Right lobe of liver (tissue), 6 donors: ENCODE measurements around the gene LCN9. TPM values are rescaled to one million over a fixed set of nuclear protein-coding genes. Genes with fewer than 3 reads are reported as not detected.

ENCODE experiments used
- ATAC-seq, 4 donors: fragments of 200-7000 bp; cut with Tn5 transposase; one replicate each; pipeline ENCODE4 v1.9.1; 2020; ENCODE audit warnings: mild to moderate bottlenecking in 4 of 4, moderate library complexity in 4 of 4
- DNase-seq, 3 donors: peaks; one replicate each; pipeline ENCODE4 v3.0.0-alpha.2; 2020
- H3K27ac ChIP-seq, 3 donors: fragments of 200-600 bp; one replicate each; pipeline ENCODE4 v1.8.0; 2022
- H3K27me3 ChIP-seq, 2 donors: fragments of 200-600 bp; one replicate each; pipeline ENCODE4 v1.8.0; 2022
- H3K36me3 ChIP-seq, 4 donors: fragments of 200-600 bp; sonication (generic) in 1 of 4; one replicate each; pipeline versions ENCODE4 v1.5.1 to v1.8.0; 2017 to 2022; ENCODE audit warnings: control low read depth in 1 of 4
- H3K4me1 ChIP-seq, 4 donors: fragments of 200-600 bp; sonication (generic) in 1 of 4; one replicate each; pipeline versions ENCODE4 v1.5.1 to v1.8.0; 2017 to 2022; ENCODE audit warnings: control low read depth in 1 of 4
- H3K4me3 ChIP-seq, 3 donors: fragments of 200-600 bp; one replicate each; pipeline ENCODE4 v1.8.0; 2022
- H3K9me3 ChIP-seq, 4 donors: fragments of 200-600 bp; sonication (generic) in 1 of 4; one replicate each; pipeline versions ENCODE4 v1.5.1 to v1.8.0; 2017 to 2022; ENCODE audit warnings: control low read depth in 1 of 4
- POLR2A ChIP-seq: fragments of 450-650 bp; IDR thresholded peaks from one replicate; pipeline ENCODE4 v1.6.1; 2017; ENCODE audit warnings: antibody characterized with exemption, mild to moderate bottlenecking
- WGBS: methylation state at CpG from one replicate; pipeline ENCODE4 v1.1.6; 2018; ENCODE audit warnings: low coverage, low lambda C conversion rate; ENCODE audit not compliant: insufficient coverage; ENCODE audit errors: missing lambda C conversion rate; 5-methylcytosine and 5-hydroxymethylcytosine counted together
- intact Hi-C, 2 donors: fragments of 100-400 bp; cut with DNase I; formaldehyde crosslinking; loops; one replicate each; pipeline versions ENCODE4 v1.11.2 to v1.14.1; 2022
- long read RNA-seq: library from polyadenylated mRNA; unstranded; transcript quantifications from one replicate; pipeline ENCODE4 v2.0.0, GENCODE V29; 2019
- total RNA-seq, 6 experiments: library from RNA; depleted of rRNA in 2 of 6; stranded (reverse); fragments of >200 nt in 2 of 6; fragmentation: NEBNext Ultra II Directional in 3 of 6; extraction: Animal tissue kit (Norgen Biotek cat#: 25700) in 3 of 6; gene quantifications; one replicate each; pipeline versions ENCODE4 v1.1.0 to v1.2.4, GENCODE V29; 2016 to 2023
- TF ChIP-seq, protein P1 (sequence below), 4 donors: fragments of 200-600 bp in 3 of 4; fragments of 450-650 bp in 1 of 4; IDR thresholded peaks; one replicate each; pipeline versions ENCODE4 v1.5.1 to v1.8.0; 2016 to 2022; ENCODE audit warnings: antibody characterized with exemption in 4 of 4, mild to moderate bottlenecking in 2 of 4
- donor health status: DM: no; HTN: yes; CAD: no.
- donor health status: DM: no; HTN: no; CAD: no.
- donor health status: DM: no; HTN: no; CAD: no.
- donor health status: DM: no; HTN: yes; CAD: no.
- donor health status: DM: no; HTN: yes; CAD: no.

LCN9 gene, protein sequence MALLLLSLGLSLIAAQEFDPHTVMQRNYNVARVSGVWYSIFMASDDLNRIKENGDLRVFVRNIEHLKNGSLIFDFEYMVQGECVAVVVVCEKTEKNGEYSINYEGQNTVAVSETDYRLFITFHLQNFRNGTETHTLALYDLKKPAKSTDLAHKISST
- not detected for total RNA-seq
- long read RNA-seq, result 0 reads

DNA sequence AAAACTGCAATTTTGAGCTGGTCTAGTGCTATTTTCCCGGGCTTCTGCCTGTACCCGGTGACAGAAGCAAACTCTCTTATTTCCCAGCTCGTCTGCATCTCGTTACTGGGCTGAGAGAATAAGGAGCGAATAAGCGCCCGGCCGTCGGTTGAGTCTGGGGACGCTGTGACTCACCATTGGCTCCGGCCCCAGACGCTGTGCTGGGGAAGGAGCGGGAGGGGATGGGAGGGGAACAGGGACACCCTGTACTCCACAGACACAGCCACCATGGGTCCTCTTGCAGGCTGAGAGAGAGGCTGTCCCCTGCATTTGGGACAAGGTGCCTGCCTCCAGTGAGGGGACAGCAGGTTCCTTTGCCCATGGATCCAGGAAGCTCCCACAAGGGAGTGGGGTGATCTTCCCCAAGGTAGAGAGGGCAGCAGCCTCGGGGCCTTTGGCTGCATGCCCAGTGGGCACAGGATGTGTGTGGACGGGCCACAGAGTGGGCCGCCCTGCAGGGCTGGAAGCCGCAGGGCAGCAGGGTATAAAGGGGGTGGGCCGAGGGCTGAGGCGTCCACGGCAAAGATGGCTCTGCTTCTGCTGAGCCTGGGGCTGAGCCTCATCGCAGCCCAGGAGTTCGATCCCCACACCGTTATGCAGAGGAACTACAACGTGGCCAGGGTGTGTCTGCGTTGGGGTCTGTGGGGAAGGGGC is at the start of gene LCN9:
LCN9 (plus strand) TSS at position 552 of the 693 bp plus-strand sequence; CDS start at position 565, 13 bp downstream.
- Histone ChIP-seq H3K36me3 (no peaks in the 10 kb centered on the region), H3K9me3 (no peaks in the 10 kb centered on the region), H3K27me3 (no peaks in the 10 kb centered on the region), H3K4me3 (no peak within 1 kb of the TSS), H3K27ac (no peak within 1 kb of the TSS), H3K4me1 (no peaks in the 10 kb centered on the region)
- ATAC-seq (no peak), DNase-seq (no peak)
- intact Hi-C loops, result no loop called here
- WGBS, result 55% methylated on average over 13 of the region's 25 CpGs
- TF ChIP-seq, protein P1, sequence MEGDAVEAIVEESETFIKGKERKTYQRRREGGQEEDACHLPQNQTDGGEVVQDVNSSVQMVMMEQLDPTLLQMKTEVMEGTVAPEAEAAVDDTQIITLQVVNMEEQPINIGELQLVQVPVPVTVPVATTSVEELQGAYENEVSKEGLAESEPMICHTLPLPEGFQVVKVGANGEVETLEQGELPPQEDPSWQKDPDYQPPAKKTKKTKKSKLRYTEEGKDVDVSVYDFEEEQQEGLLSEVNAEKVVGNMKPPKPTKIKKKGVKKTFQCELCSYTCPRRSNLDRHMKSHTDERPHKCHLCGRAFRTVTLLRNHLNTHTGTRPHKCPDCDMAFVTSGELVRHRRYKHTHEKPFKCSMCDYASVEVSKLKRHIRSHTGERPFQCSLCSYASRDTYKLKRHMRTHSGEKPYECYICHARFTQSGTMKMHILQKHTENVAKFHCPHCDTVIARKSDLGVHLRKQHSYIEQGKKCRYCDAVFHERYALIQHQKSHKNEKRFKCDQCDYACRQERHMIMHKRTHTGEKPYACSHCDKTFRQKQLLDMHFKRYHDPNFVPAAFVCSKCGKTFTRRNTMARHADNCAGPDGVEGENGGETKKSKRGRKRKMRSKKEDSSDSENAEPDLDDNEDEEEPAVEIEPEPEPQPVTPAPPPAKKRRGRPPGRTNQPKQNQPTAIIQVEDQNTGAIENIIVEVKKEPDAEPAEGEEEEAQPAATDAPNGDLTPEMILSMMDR (IDR thresholded peaks at IDR 0.05), result no peak
- TF ChIP-seq POLR2A, result no peak

DNA sequence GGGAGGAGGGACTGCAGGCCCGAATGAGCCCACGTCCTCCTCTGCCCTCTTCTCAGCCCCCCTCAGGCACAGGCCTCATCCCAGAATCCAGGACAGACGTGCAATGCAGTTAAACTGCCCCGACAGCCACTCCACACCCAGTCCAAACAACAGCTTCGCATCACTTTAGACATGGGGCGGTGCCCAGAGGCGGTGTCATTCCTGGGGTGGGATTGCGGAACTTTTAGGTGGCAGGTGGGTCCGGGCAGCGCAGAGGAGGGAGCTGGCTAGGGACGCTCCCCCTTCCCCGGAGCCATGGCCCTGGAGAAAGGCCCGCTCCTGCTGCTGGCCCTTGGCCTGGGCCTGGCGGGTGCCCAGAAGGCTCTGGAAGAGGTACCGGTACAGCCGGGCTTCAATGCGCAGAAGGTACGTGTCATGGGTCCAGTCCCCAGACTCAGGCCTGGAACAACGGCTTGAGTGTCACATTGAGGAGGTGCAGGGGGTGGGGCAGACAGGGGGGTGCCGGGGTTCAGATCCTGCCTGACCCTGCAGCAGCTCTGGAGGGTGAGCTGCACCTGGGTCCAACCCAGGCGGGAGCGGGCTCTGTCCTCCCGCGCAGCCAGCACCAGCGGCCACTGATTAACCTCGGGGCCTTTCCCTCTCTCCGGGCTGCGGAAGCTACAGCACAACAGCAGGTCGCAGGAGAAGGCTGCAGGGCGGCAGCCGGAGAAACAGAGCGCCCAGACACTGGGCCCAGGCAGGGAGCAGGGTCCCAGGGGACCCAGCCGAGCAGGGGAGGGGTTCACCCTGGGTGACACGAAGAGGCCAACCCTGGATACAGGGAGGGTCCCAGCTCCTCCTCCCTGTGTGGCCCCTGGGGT is 48.9 kb upstream of the LCN9 start:
- intact Hi-C loops, result no loop called here
- no peak for TF ChIP-seq POLR2A
- TF ChIP-seq, protein P1 (IDR thresholded peaks at IDR 0.05), result no peak
- H3K4me3 ChIP-seq, result no peak overlapping the region
- no CpG with 5 or more reads among the region's 34 CpGs for WGBS
- no peaks in the 10 kb centered on the region for H3K36me3 ChIP-seq
- H3K9me3 ChIP-seq, result no peaks in the 10 kb centered on the region
- H3K27ac ChIP-seq, result no peak overlapping the region
- no peak for ATAC-seq
- DNase-seq, result no peak
- H3K27me3 ChIP-seq, result no peaks in the 10 kb centered on the region
- H3K4me1 ChIP-seq, result no peaks in the 10 kb centered on the region

DNA sequence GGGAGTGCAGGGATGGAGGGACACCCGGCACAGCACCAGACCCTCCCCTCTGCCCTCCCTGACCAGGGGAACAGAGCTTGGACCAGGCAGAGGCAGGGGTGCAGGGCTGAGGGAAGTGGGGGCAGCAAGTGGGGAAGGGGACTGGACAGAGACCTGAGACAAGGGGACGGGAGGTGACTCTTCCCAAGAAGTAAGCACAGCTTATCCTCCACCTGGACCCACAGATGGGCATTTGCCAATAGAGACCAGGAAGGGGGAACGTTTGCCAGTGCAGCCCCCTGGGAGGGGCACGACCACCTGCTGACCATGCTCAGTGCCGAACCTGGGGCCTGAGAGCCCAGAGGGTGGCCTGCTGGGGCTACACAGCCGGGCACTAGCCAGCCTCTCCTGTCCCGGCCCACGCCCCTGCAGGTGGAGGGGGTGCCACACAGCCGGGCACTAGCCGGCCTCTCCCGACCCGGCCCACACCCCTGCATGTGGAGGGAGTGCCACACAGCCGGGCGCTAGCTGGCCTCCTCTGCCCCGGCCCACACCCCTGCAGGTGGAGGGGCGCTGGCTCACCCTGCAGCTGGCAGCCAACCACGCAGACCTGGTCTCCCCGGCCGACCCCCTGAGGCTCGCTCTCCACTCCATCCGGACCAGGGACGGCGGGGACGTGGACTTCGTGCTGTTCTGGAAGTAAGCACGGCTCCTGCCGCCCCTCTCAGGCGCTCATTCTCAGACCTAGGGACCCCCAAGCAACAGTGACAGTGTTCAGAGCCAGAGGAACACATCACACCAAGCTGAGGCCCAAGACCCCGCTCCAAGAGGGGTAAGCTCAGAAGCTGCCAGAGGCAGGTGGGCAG is 48.1 kb upstream of the LCN9 start:
- Histone ChIP-seq H3K4me1 (no peaks in the 10 kb centered on the region), H3K36me3 (no peaks in the 10 kb centered on the region), H3K9me3 (no peaks in the 10 kb centered on the region), H3K4me3 (no peak overlapping the region), H3K27ac (no peak overlapping the region), H3K27me3 (no peaks in the 10 kb centered on the region)
- TF ChIP-seq, protein P1 (IDR thresholded peaks at IDR 0.05), result no peak
- no peak for TF ChIP-seq POLR2A
- no peak for ATAC-seq
- intact Hi-C loops, result no loop called here
- 75% methylated on average over 1 of the region's 29 CpGs for WGBS
- DNase-seq, result no peak
